ENCODE data around the gene TMCC2. TPM values are rescaled to one million over a fixed set of nuclear protein-coding genes. Genes with fewer than 3 reads are reported as not detected.
A peak's percentile ranks its signal among the peaks of the same experiment; 100 is the strongest.
"Not testable (repeated sequence)": the region's sequence is repeated elsewhere in the genome, so short reads cannot be mapped to it uniquely, and the experiment has no call there.

Gene TMCC2
- total RNA-seq, 1 experiment from 2014 or later, result 3.3 TPM

- no peak for DNase-seq (ENCODE audit: low read depth)
Measured at GRCh38 chr1:205214756-205215155, 13.0 kb upstream of the TMCC2 start.

GRCh38 chr1:205216588-205216987, 11.2 kb upstream of the TMCC2 start:
- no peak for DNase-seq (ENCODE audit: low read depth)

GRCh38 chr1:205217418-205217817, 10.3 kb upstream of the TMCC2 start:
- no peak for DNase-seq (ENCODE audit: low read depth)

GRCh38 chr1:205220421-205220820, 7.3 kb upstream of the TMCC2 start:
- no peak for DNase-seq (ENCODE audit: low read depth)

- no peak for DNase-seq (ENCODE audit: low read depth)
Measured at GRCh38 chr1:205224736-205225135, 3.0 kb upstream of the TMCC2 start.

- no peak for DNase-seq (ENCODE audit: low read depth)
Measured at GRCh38 chr1:205225901-205226765, 1.6 kb upstream of the TMCC2 start.

- DNase-seq (ENCODE audit: low read depth), result peak; percentile 44
Measured at GRCh38 chr1:205226868-205227583, 720 bp upstream of the TMCC2 start.

- DNase-seq (ENCODE audit: low read depth), result no peak
Measured at GRCh38 chr1:205228093-205228521, 361 bp downstream of the TMCC2 start.

- peak; percentile 75 for DNase-seq (ENCODE audit: low read depth)
Measured at GRCh38 chr1:205229399-205229871, 1.7 kb downstream of the TMCC2 start.

GRCh38 chr1:205229916-205230700, 2.4 kb downstream of the TMCC2 start:
- DNase-seq (ENCODE audit: low read depth), result no peak

- DNase-seq (ENCODE audit: low read depth), result no peak
Measured at GRCh38 chr1:205230982-205231381, 3.2 kb downstream of the TMCC2 start.

- no peak for DNase-seq (ENCODE audit: low read depth)
Measured at GRCh38 chr1:205232127-205232820, 4.5 kb downstream of the TMCC2 start.

- DNase-seq (ENCODE audit: low read depth), result no peak
Measured at GRCh38 chr1:205232945-205233397, 5.2 kb downstream of the TMCC2 start.

- DNase-seq (ENCODE audit: low read depth), result not testable (repeated sequence)
Measured at GRCh38 chr1:205233986-205234385, 6.2 kb downstream of the TMCC2 start.

GRCh38 chr1:205235951-205236350, 8.2 kb downstream of the TMCC2 start:
- no peak for DNase-seq (ENCODE audit: low read depth)

- DNase-seq (ENCODE audit: low read depth), result no peak
Measured at GRCh38 chr1:205236526-205236925, 8.8 kb downstream of the TMCC2 start.

- no peak for DNase-seq (ENCODE audit: low read depth)
Measured at GRCh38 chr1:205236951-205237475, 9.3 kb downstream of the TMCC2 start.

- DNase-seq (ENCODE audit: low read depth), result no peak
Measured at GRCh38 chr1:205237526-205238484, 10.1 kb downstream of the TMCC2 start.

GRCh38 chr1:205239078-205239477, 11.3 kb downstream of the TMCC2 start:
- no peak for DNase-seq (ENCODE audit: low read depth)

GRCh38 chr1:205240118-205240517, 12.4 kb downstream of the TMCC2 start:
- peak; percentile 76 for DNase-seq (ENCODE audit: low read depth)

All from LHCN-M2 (cell line).